Lower lobe of right lung (tissue), 2 donors: Measurements from ENCODE around the gene ZFHX3. TPM values are rescaled to one million over a fixed set of nuclear protein-coding genes. Genes with fewer than 3 reads are reported as not detected.

Source experiments
- ATAC-seq, 2 donors: fragments of 200-7000 bp; cut with Tn5 transposase; one replicate each; pipeline ENCODE4 v1.9.1; 2020 to 2022; ENCODE audit warnings: mild to moderate bottlenecking in 2 of 2, moderate library complexity in 2 of 2
- DNase-seq: peaks from one replicate; pipeline ENCODE4 v3.0.0-alpha.2; 2020
- H3K27ac ChIP-seq: fragments of 200-600 bp; one replicate; pipeline ENCODE4 v1.8.0; 2022
- H3K27me3 ChIP-seq: fragments of 200-600 bp; one replicate; pipeline ENCODE4 v1.8.0; 2022; ENCODE audit warnings: low read depth
- H3K36me3 ChIP-seq: fragments of 200-600 bp; one replicate; pipeline ENCODE4 v1.8.0; 2022; ENCODE audit warnings: mild to moderate bottlenecking
- H3K4me1 ChIP-seq: fragments of 200-600 bp; one replicate; pipeline ENCODE4 v1.8.0; 2022
- H3K4me3 ChIP-seq: fragments of 200-600 bp; one replicate; pipeline ENCODE4 v1.8.0; 2022; ENCODE audit warnings: mild to moderate bottlenecking
- H3K9me3 ChIP-seq: fragments of 200-600 bp; one replicate; pipeline ENCODE4 v1.8.0; 2022
- CTCF ChIP-seq: fragments of 200-600 bp; IDR thresholded peaks from one replicate; pipeline ENCODE4 v1.8.0; 2022; ENCODE audit warnings: antibody characterized with exemption, mild to moderate bottlenecking
- intact Hi-C: fragments of 100-400 bp; cut with DNase I; formaldehyde crosslinking; loops from one replicate; pipeline ENCODE4 v1.11.0; 2022
- total RNA-seq: library from RNA; stranded (reverse); fragmentation: NEBNext Ultra II Directional; extraction: Animal tissue kit (Norgen Biotek cat#: 25700); gene quantifications from one replicate; pipeline ENCODE4 v1.2.1, GENCODE V29; 2021
- donor health status: DM: no; HTN: yes; CAD: no; lungs with severe emphysema.

The ZFHX3 gene
- total RNA-seq, 1 donor from 2014 or later, result 29.3 TPM

GRCh38 chr16:72879846-72880245, 168.1 kb downstream of the ZFHX3 start:
- peaks cover 42% of the 10 kb centered on the region for H3K4me1 ChIP-seq
- no peak for DNase-seq
- no peaks in the 10 kb centered on the region for H3K9me3 ChIP-seq
- TF ChIP-seq CTCF, result no peak
- no peak for ATAC-seq
- H3K36me3 ChIP-seq, result no peaks in the 10 kb centered on the region
- no peak overlapping the region for H3K4me3 ChIP-seq
- H3K27ac ChIP-seq, result no peak overlapping the region
- intact Hi-C loops, result no loop called here
- no peaks in the 10 kb centered on the region for H3K27me3 ChIP-seq

- no peaks in the 10 kb centered on the region for H3K36me3 ChIP-seq
- no peaks in the 10 kb centered on the region for H3K27me3 ChIP-seq
- H3K27ac ChIP-seq, result peak overlapping the region; percentile 10
- H3K4me3 ChIP-seq, result no peak overlapping the region
- ATAC-seq (peak; percentile 13 to 18), DNase-seq (no peak)
- intact Hi-C loops, result no loop called here
- no peak for TF ChIP-seq CTCF
- H3K4me1 ChIP-seq, result peaks cover 34% of the 10 kb centered on the region
- H3K9me3 ChIP-seq, result no peaks in the 10 kb centered on the region
These were observed 169.3 kb downstream of the ZFHX3 start for GRCh38 chr16:72878301-72879269.

- intact Hi-C loops, result no loop called here
- ATAC-seq (peak; percentile 38 to 63), DNase-seq (no peak)
- TF ChIP-seq CTCF, result no peak
- Histone ChIP-seq H3K36me3 (no peaks in the 10 kb centered on the region), H3K27me3 (no peaks in the 10 kb centered on the region), H3K4me1 (peaks cover 30% of the 10 kb centered on the region), H3K27ac (peak overlapping the region; percentile 12), H3K4me3 (no peak overlapping the region), H3K9me3 (no peaks in the 10 kb centered on the region)
These were observed 170.4 kb downstream of the ZFHX3 start for GRCh38 chr16:72877374-72878028.

- TF ChIP-seq CTCF, result no peak
- intact Hi-C loops, result no loop called here
- Histone ChIP-seq H3K27me3 (no peaks in the 10 kb centered on the region), H3K27ac (peak overlapping the region; percentile 39), H3K4me3 (no peak overlapping the region), H3K4me1 (peaks cover 30% of the 10 kb centered on the region), H3K36me3 (no peaks in the 10 kb centered on the region), H3K9me3 (no peaks in the 10 kb centered on the region)
- no peak for DNase-seq
- ATAC-seq, result no peak
These were observed 171.0 kb downstream of the ZFHX3 start for GRCh38 chr16:72876981-72877373.

GRCh38 chr16:72876221-72876620, 171.7 kb downstream of the ZFHX3 start:
- Histone ChIP-seq H3K4me3 (no peak overlapping the region), H3K27me3 (no peaks in the 10 kb centered on the region), H3K4me1 (peaks cover 30% of the 10 kb centered on the region), H3K36me3 (no peaks in the 10 kb centered on the region), H3K27ac (no peak overlapping the region), H3K9me3 (no peaks in the 10 kb centered on the region)
- ATAC-seq, result peak; percentile 54 to 63
- intact Hi-C loops, result no loop called here
- no peak for TF ChIP-seq CTCF
- peak; percentile 67 for DNase-seq
